Esophagus muscularis mucosa (tissue), 4 donors: ENCODE data around the gene KMO. TPM values are rescaled to one million over a fixed set of nuclear protein-coding genes. Genes with fewer than 3 reads are reported as not detected.

Experiments used
- DNase-seq: peaks from one replicate; pipeline ENCODE4 v3.0.0-alpha.2; 2017; ENCODE audit errors: extremely low spot score
- H3K27ac ChIP-seq, 4 donors: fragments of 200-600 bp; sonication (generic); replicated peaks in 1 of 4; 1 replicate in 3 of 4; 2 replicates in 1 of 4; pipeline ENCODE4 v1.5.1; 2016 to 2019; ENCODE audit warnings: mild to moderate bottlenecking in 1 of 4
- H3K27me3 ChIP-seq, 4 donors: fragments of 200-600 bp; sonication (generic); one replicate each; pipeline versions ENCODE4 v1.5.1 to v1.6.0; 2016 to 2019
- H3K36me3 ChIP-seq, 4 donors: fragments of 200-600 bp; sonication (generic); one replicate each; pipeline ENCODE4 v1.5.1; 2016 to 2019
- H3K4me1 ChIP-seq, 4 donors: fragments of 200-600 bp; sonication (generic); one replicate each; pipeline ENCODE4 v1.5.1; 2016 to 2019
- H3K4me3 ChIP-seq, 4 donors: fragments of 200-600 bp; sonication (generic); 1 replicate in 2 of 4; 2 replicates in 2 of 4; pipeline ENCODE4 v1.5.1; 2016 to 2019; ENCODE audit warnings: mild to moderate bottlenecking in 4 of 4, moderate library complexity in 1 of 4
- H3K9me3 ChIP-seq, 4 donors: fragments of 200-600 bp; sonication (generic); 1 replicate in 3 of 4; 2 replicates in 1 of 4; pipeline ENCODE4 v1.5.1; 2016 to 2019
- CTCF ChIP-seq, 3 experiments: fragments of 200-600 bp in 2 of 3; fragments of 450-650 bp in 1 of 3; sonication (generic) in 2 of 3; IDR thresholded peaks; one replicate each; pipeline ENCODE4 v1.5.1; 2017 to 2019; ENCODE audit warnings: antibody characterized with exemption in 3 of 3, mild to moderate bottlenecking in 2 of 3, moderate library complexity in 1 of 3
- EP300 ChIP-seq: sonication (generic); formaldehyde crosslinking; IDR thresholded peaks from one replicate; pipeline ENCODE4 v1.6.1; 2017; ENCODE audit warnings: antibody characterized with exemption
- POLR2A ChIP-seq: fragments of 450-650 bp; IDR thresholded peaks from one replicate; pipeline ENCODE4 v1.6.1; 2017; ENCODE audit warnings: antibody characterized with exemption, moderate library complexity, mild to moderate bottlenecking, low read depth
- POLR2AphosphoS5 ChIP-seq, 2 donors: sonication (generic); formaldehyde crosslinking; IDR thresholded peaks; one replicate each; pipeline ENCODE4 v1.6.1; 2017; ENCODE audit warnings: antibody characterized with exemption in 2 of 2
- WGBS: methylation state at CpG from one replicate; pipeline ENCODE4 v1.1.5; 2018; 5-methylcytosine and 5-hydroxymethylcytosine counted together
- intact Hi-C: fragments of 100-400 bp; cut with DNase I; formaldehyde crosslinking; loops from one replicate; pipeline ENCODE4 v1.15.1; 2023
- total RNA-seq, 4 donors: library from RNA; depleted of rRNA; stranded (reverse); fragments of >200 nt; gene quantifications; one replicate each; pipeline versions ENCODE4 v1.1.0 to v1.2.1, GENCODE V29; 2016

The KMO gene
- total RNA-seq, 4 donors from 2014 or later: 0.29 to 0.83 (median 0.42) TPM; not detected in 1

GRCh38 chr1:241631674-241632073 lies 99.5 kb downstream of the KMO start:
- Histone ChIP-seq H3K36me3 (peaks cover 0 to 9% (median 0%) of the 10 kb centered on the region in 4 donors), H3K9me3 (no peaks in the 10 kb centered on the region), H3K4me3 (no peak overlapping the region), H3K27me3 (no peaks in the 10 kb centered on the region), H3K27ac (no peak overlapping the region), H3K4me1 (peaks cover 0 to 5% (median 2%) of the 10 kb centered on the region in 4 donors)
- intact Hi-C loops: no loop called here
- 88% methylated on average over 5 of the region's 5 CpGs for WGBS
- no peak for DNase-seq
- TF ChIP-seq POLR2A (no peak), POLR2AphosphoS5 (IDR thresholded peaks at IDR 0.05) (no peak), EP300 (no peak), CTCF (IDR thresholded peaks at IDR 0.05) (no peak)

GRCh38 chr1:241632987-241633386 lies 100.8 kb downstream of the KMO start:
- Histone ChIP-seq H3K27ac (no peak overlapping the region), H3K27me3 (no peaks in the 10 kb centered on the region), H3K9me3 (no peaks in the 10 kb centered on the region), H3K4me1 (peaks cover 0 to 18% (median 11%) of the 10 kb centered on the region in 4 donors), H3K4me3 (no peak overlapping the region), H3K36me3 (peaks cover 0 to 9% (median 0%) of the 10 kb centered on the region in 4 donors)
- no peak for DNase-seq
- TF ChIP-seq POLR2AphosphoS5 (IDR thresholded peaks at IDR 0.05) (no peak), EP300 (no peak), CTCF (IDR thresholded peaks at IDR 0.05) (no peak), POLR2A (no peak)
- WGBS: 96% methylated on average over 3 of the region's 3 CpGs
- intact Hi-C loops: no loop called here

DNA sequence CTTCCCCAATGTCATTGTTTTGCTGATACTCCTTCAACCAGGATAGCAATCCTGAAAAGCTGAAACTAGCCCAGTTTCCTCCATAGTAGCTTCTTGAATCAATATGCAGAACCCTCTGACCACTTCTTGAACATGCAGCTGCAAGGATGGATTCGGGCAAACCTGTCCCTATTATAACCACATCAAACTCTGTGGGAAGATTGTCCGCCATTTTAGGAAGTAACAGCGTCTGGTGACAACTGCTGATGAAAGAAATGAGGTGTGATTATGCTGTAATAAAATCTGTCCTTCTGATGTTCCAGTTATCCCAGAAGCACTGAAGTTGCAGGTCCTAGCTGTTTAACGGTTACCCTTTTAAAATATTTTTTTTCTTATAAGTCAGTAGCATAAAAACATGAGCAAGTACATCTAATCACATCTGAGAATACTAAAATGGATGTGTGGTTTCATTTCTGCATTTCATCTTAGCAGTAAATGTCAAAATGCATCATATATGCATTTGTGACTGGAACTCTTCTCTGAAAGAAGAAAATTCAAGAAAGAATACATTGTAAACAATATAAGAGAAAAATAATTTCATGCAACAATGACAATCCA lies 103.5 kb downstream of the KMO start:
- DNase-seq: no peak
- H3K27me3 ChIP-seq: no peaks in the 10 kb centered on the region
- no peak overlapping the region for H3K4me3 ChIP-seq
- H3K27ac ChIP-seq: no peak overlapping the region
- H3K9me3 ChIP-seq: no peaks in the 10 kb centered on the region
- H3K36me3 ChIP-seq: peaks cover 0 to 9% (median 0%) of the 10 kb centered on the region in 4 donors
- 87% methylated on average over 4 of the region's 4 CpGs for WGBS
- intact Hi-C loops: no loop called here
- H3K4me1 ChIP-seq: peaks cover 2 to 35% (median 28%) of the 10 kb centered on the region in 4 donors
- no peak for TF ChIP-seq EP300
- no peak for TF ChIP-seq POLR2AphosphoS5 (IDR thresholded peaks at IDR 0.05)
- TF ChIP-seq POLR2A: no peak
- no peak for TF ChIP-seq CTCF (IDR thresholded peaks at IDR 0.05)

DNA sequence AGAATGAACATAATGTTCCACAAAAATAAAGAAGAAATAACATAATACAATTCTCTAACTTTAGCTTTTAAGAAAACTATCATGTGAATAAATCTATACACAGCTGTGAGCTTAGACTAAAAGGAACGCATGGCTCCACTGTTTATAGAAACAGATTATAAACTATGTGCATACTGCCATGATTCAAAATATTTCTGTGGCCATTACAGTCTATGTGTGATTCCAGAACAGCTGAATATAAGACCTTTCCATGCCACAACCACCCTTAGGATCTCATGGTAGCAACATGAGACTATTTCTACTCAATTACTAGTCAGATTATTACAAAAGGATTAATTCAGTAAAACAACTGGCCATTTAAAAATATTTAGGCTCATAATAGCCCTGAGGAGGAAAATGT lies 104.1 kb downstream of the KMO start:
- H3K27ac ChIP-seq: no peak overlapping the region
- DNase-seq: no peak
- WGBS: 72% methylated on average over 1 of the region's 1 CpG
- H3K27me3 ChIP-seq: no peaks in the 10 kb centered on the region
- H3K4me1 ChIP-seq: peaks cover 3 to 37% (median 31%) of the 10 kb centered on the region in 4 donors
- intact Hi-C loops: no loop called here
- no peak for TF ChIP-seq CTCF (IDR thresholded peaks at IDR 0.05)
- TF ChIP-seq POLR2AphosphoS5 (IDR thresholded peaks at IDR 0.05): no peak
- TF ChIP-seq POLR2A: no peak
- no peak for TF ChIP-seq EP300
- no peak overlapping the region for H3K4me3 ChIP-seq
- no peaks in the 10 kb centered on the region for H3K9me3 ChIP-seq
- H3K36me3 ChIP-seq: peaks cover 0 to 9% (median 0%) of the 10 kb centered on the region in 4 donors
